HG02642 (cell line): ENCODE data around the gene MTM1.

Experiments used
- ATAC-seq: cut with Tn5 transposase; IDR thresholded peaks from one replicate; pipeline ENCODE4 v1.9.1; 2021; ENCODE audit warnings: mild to moderate bottlenecking; ENCODE audit not compliant: unreplicated experiment, poor library complexity

Gene MTM1

GRCh38 chrX:150649096-150649870 lies 80.9 kb downstream of the MTM1 start:
- no peak for ATAC-seq

DNA sequence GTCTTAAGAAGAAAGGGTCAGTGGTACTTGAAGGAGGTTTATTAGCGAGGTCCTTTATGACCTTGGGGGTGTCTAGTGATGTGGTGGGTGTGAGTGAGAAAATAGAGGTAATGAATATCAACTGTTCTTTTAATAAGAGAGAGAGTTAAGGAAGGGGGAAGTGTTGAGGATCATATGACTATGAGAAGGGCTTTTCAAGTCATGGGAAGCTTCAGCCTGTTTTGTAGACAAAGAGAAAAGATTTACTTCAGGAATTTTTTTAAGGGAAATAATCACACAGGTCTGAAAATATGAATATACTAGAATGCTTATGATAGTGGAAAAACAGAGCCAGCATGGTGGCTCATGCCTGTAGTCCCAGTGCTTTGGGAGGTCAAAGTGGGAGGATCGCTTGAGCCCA lies 83.5 kb downstream of the MTM1 start:
- ATAC-seq = no peak

- ATAC-seq = no peak
Measured at GRCh38 chrX:150655788-150656187, 87.4 kb downstream of the MTM1 start.

DNA sequence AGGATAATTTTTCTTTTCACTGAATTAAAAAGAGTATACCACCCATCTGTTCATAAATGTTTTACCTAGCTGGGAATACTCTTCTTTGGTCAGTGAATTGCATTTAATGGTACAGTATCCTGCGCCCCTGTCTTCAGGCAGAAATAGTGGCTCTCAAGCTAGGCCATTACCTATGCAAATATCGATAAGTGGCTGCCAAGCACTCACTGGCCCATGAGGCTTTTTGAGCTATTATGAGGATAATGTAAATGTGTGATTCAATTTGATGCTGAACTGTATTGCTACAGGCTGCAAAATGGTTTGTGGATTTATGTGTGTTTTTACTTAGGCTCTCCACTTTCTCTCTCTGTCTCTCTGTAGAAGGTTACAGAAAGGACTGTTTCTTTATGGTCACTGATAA lies 94.7 kb downstream of the MTM1 start:
- no peak for ATAC-seq

- ATAC-seq = no peak
Measured at GRCh38 chrX:150664290-150664689, 95.9 kb downstream of the MTM1 start.

DNA sequence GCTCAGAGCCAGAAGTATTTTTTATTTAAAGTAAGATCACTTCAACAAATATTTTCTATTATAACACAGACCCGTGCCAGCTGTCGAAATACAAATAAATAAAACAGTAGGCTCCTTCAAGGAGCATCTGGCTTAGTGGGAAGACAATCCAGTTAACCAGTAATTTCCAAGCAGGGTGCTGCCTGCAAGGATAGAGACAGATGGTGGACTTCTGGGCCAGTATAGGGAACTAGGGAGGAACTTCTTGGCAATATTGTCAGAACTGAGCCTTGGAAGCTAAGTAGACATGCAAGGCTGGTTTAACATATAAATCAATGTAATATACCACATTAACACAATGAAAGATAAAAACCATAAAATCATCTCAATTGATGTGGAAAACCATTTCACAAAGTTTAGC lies 107.8 kb downstream of the MTM1 start:
- ATAC-seq = no peak

GRCh38 chrX:150680974-150681373 lies 112.6 kb downstream of the MTM1 start:
- no peak for ATAC-seq

- ATAC-seq = no peak
Measured at GRCh38 chrX:150683112-150683511, 114.7 kb downstream of the MTM1 start.

GRCh38 chrX:150683536-150684146 lies 115.2 kb downstream of the MTM1 start:
- no peak for ATAC-seq

DNA sequence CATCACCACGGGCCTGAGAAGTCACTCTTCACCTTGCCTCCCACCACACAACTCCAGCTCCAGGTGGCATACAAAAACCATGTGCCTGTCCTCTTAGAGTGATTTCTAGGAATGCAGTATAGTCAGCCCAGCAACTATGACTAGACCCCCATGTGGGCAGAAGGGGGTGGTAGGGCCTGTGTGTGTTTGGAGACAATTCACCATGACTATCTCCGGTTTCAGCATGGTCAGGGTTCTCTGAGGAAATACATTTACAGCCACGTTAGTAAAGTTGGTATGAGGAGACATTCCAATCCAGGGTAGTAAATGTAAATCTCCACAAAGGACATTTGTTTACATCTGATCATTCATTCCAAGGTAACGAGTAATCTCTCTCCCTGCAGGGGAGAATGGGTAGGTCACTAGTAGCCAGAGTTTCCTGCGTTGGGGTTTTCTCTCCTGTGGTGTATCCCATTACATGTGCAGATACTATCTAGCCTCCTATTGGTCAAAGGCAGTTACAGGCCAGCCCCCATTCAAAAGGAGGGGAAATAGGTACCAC lies 120.6 kb downstream of the MTM1 start:
- no peak for ATAC-seq

DNA sequence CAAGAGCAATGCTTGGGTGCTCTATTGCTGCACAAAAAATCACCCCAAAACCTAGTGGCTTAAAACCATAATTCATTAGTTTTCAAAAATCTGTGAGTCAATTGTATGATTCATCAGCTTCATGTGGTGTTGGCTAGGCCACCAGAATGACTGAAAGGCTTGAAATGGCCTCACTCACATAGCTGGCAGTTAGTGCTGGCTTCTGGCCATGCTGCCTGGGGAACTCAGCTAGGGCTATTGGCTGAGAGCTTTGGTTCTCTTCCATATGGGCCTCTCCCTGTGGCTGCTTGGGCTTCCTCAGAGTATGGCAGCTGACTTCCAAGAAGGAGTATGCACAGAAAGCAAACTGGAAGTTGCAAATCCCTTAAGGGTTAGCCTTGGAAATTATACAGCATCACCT lies 121.7 kb downstream of the MTM1 start:
- no peak for ATAC-seq

GRCh38 chrX:150692296-150692695 lies 123.9 kb downstream of the MTM1 start:
- no peak for ATAC-seq

GRCh38 chrX:150692831-150693724 lies 124.7 kb downstream of the MTM1 start, which contains the start of gene MTMR1:
MTMR1 (plus strand) TSS chrX:150693396; CDS start chrX:150693531, 135 bp downstream.
- peak; percentile 59 for ATAC-seq

GRCh38 chrX:150693725-150694574 lies 125.5 kb downstream of the MTM1 start:
- ATAC-seq = peak; percentile 76

DNA sequence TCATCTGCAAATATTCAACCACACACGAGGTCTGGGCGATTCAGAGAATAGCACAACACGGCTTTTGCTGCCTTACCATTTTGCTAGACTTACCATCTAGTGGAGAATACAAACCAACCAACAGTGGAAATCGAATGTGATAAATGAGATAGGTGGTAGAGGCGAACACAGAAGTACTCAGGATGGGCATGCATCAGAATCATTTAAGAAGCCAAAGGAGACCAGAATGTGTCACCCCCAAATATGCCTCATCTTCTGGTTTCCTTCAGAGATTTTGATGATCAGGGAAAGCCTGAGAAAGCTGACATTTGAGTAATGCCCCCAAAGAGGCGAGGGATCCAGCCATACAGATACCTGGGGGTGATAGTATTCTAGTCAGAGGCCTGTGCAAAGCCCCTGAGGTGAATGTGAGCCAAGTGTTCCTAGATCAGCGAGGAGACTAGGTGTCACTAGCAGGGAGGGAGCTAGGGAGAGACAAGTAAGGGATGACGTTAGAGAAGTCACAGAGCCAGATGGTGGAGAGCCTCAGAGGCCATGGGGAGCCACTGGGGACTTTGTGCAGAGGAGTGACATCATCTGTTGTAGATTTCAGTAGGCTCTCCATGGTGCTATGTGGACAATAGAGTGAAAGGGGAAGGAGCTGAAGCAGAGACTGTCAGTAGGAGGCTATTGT lies 126.5 kb downstream of the MTM1 start:
- no peak for ATAC-seq

- ATAC-seq = no peak
Measured at GRCh38 chrX:150696331-150696730, 127.9 kb downstream of the MTM1 start.

DNA sequence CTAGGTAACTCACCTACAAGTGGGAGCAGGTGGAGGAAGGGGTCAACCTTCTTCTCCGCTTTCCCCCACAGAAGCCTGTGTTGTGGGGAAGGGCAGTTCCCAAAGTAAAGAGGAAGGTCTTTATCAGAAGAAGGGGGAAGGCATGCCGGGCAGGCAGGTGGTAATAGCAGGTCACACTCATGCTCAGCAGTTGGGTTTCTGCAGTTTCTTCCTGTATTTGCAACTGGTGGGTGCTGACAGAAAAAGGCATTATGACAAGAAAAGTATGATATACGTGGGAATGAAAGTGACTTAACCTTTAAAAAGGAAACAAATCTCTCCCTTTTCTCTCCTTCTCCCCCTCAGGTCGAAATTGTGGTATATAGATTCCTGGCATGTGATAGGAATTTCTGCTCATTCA lies 128.4 kb downstream of the MTM1 start:
- no peak for ATAC-seq

- no peak for ATAC-seq
Measured at GRCh38 chrX:150697641-150698040, 129.2 kb downstream of the MTM1 start.

- ATAC-seq = no peak
Measured at GRCh38 chrX:150698981-150699380, 130.6 kb downstream of the MTM1 start.
